Keratinocyte (primary cell): ENCODE data around the gene GFOD1. TPM values are rescaled to one million over a fixed set of nuclear protein-coding genes. Genes with fewer than 3 reads are reported as not detected.

ENCODE experiments used
- DNase-seq: peaks from one replicate; pipeline ENCODE4 v3.0.0-alpha.2; 2011; ENCODE audit warnings: low read depth, missing footprints, low spot score
- FAIRE-seq: peaks from 2 replicates; lab custom pipeline; 2011; peaks lifted over from hg19 to GRCh38; lab: Jason Lieb, UNC
- H2AFZ ChIP-seq: 2 replicates; pipeline ENCODE4 v1.6.0; 2012; ENCODE audit warnings: low read length, control low read depth, inconsistent platforms; ENCODE audit not compliant: control insufficient read depth
- H3K27ac ChIP-seq: 2 replicates; pipeline ENCODE4 v1.5.1; 2011; ENCODE audit warnings: low read length; ENCODE audit not compliant: control insufficient read depth, insufficient read depth
- H3K27me3 ChIP-seq: 3 replicates; pipeline ENCODE4 v1.6.0; 2011; ENCODE audit warnings: low read length; ENCODE audit not compliant: control insufficient read depth, insufficient read depth; ENCODE audit errors: extremely low read depth
- H3K36me3 ChIP-seq, 2 experiments: 2 replicates in 1 of 2; 3 replicates in 1 of 2; pipeline ENCODE4 v1.5.1; 2011; ENCODE audit warnings: low read length in 2 of 2, mild to moderate bottlenecking in 1 of 2; ENCODE audit not compliant: control insufficient read depth in 2 of 2, insufficient read depth in 2 of 2; ENCODE audit errors: extremely low read depth in 1 of 2
- H3K4me1 ChIP-seq: 3 replicates; pipeline ENCODE4 v1.5.1; 2011; ENCODE audit warnings: low read length; ENCODE audit not compliant: control insufficient read depth, insufficient read depth; ENCODE audit errors: extremely low read depth
- H3K4me2 ChIP-seq: 3 replicates; pipeline ENCODE4 v1.6.0; 2011; ENCODE audit warnings: low read depth, low read length; ENCODE audit not compliant: control insufficient read depth, insufficient read depth; ENCODE audit errors: extremely low read depth
- H3K4me3 ChIP-seq, 3 experiments: fragments of 200-600 bp in 1 of 3; sonication (generic) in 1 of 3; 2 replicates in 2 of 3; 3 replicates in 1 of 3; pipeline ENCODE4 v1.5.1; 2011 to 2016; ENCODE audit warnings: low read length in 3 of 3, mild to moderate bottlenecking in 3 of 3, control low read depth in 2 of 3, inconsistent platforms in 1 of 3, low read depth in 1 of 3, mixed read lengths in 1 of 3, mixed run types in 1 of 3, moderate library complexity in 1 of 3; ENCODE audit not compliant: control insufficient read depth in 2 of 3, insufficient read depth in 2 of 3; ENCODE audit errors: extremely low read depth in 1 of 3
- H3K79me2 ChIP-seq: 2 replicates; pipeline ENCODE4 v1.6.0; 2012; ENCODE audit warnings: low read length; ENCODE audit not compliant: control insufficient read depth, insufficient read depth
- H3K9ac ChIP-seq: 3 replicates; pipeline ENCODE4 v1.6.0; 2011; ENCODE audit warnings: low read length; ENCODE audit not compliant: control insufficient read depth, insufficient read depth; ENCODE audit errors: extremely low read depth
- H3K9me1 ChIP-seq: 3 replicates; pipeline ENCODE4 v1.6.0; 2011; ENCODE audit warnings: low read length; ENCODE audit not compliant: control insufficient read depth, insufficient read depth; ENCODE audit errors: extremely low read depth
- H3K9me3 ChIP-seq: 2 replicates; pipeline ENCODE4 v1.5.1; 2012; ENCODE audit warnings: low read depth, low read length; ENCODE audit not compliant: control insufficient read depth
- H4K20me1 ChIP-seq: 3 replicates; pipeline ENCODE4 v1.6.0; 2011; ENCODE audit warnings: low read length; ENCODE audit not compliant: control insufficient read depth, insufficient read depth; ENCODE audit errors: extremely low read depth
- CTCF ChIP-seq, 3 experiments: IDR thresholded peaks in 1 of 3; conservative IDR thresholded peaks in 1 of 3; optimal IDR thresholded peaks in 1 of 3; 2 replicates in 2 of 3; 3 replicates in 1 of 3; pipeline versions ENCODE3 to v1.5.1; 2011; ENCODE audit warnings: low read length in 3 of 3, mild to moderate bottlenecking in 3 of 3, moderate library complexity in 2 of 3, control low read depth in 1 of 3, inconsistent platforms in 1 of 3; ENCODE audit not compliant: insufficient read depth in 2 of 3; ENCODE audit errors: extremely low read depth in 1 of 3
- EZH2 ChIP-seq: IDR thresholded peaks from one replicate; pipeline ENCODE4 v1.6.1; 2012; ENCODE audit warnings: inconsistent platforms, mild to moderate bottlenecking, low read length, moderate library complexity
- dilution Hi-C: fragments of 300-500 bp; cut with MboI; formaldehyde crosslinking; loops from one replicate; pipeline ENCODE4 v1.7.0; 2020; ENCODE audit warnings: low sequenced_read_pairs; ENCODE audit not compliant: extremely low pct_ligation_motif_present
- polyA plus RNA-seq, 5 experiments: library from polyadenylated mRNA; depleted of rRNA in 3 of 5; stranded (reverse) in 3 of 5; stranded (forward) in 1 of 5; unstranded in 1 of 5; fragments of >200 nt; gene quantifications; 1 replicate in 1 of 5; 2 replicates in 3 of 5; 3 replicates in 1 of 5; pipeline versions ENCODE4 v1.2.1 to v1.2.3, GENCODE V29; 2011 to 2012; ENCODE audit warnings: missing spikeins in 2 of 5, low read depth in 1 of 5, low replicate concordance in 1 of 5

The GFOD1 gene
- polyA plus RNA-seq, 1 donor (not counting 4 experiments of a cell fraction or from before 2014, with no cell fraction given), result 7.2 TPM

GRCh38 chr6:13472976-13473767, 14.2 kb downstream of the GFOD1 start:
- Histone ChIP-seq H3K4me2 (no peak overlapping the region), H3K9me1 (no peaks in the 10 kb centered on the region), H3K36me3 (peaks cover 3 to 11% of the 10 kb centered on the region in 2 experiments), H2AFZ (no peak overlapping the region), H3K9me3 (no peaks in the 10 kb centered on the region), H3K4me1 (peaks cover 25% of the 10 kb centered on the region), H3K27me3 (no peaks in the 10 kb centered on the region), H3K79me2 (peaks cover 47% of the 10 kb centered on the region), H3K4me3 (no peak overlapping the region), H3K9ac (no peak overlapping the region), H3K27ac (no peak overlapping the region), H4K20me1 (no peaks in the 10 kb centered on the region)
- no peak for DNase-seq
- dilution Hi-C loops, result no loop called here
- TF ChIP-seq CTCF (optimal IDR thresholded peaks at IDR 0.05 in 1 of 3, IDR thresholded peaks at IDR 0.05 in 1 of 3, conservative IDR thresholded peaks at IDR 0.05 in 1 of 3; ENCODE audit: extremely low read depth in 1 of 3, insufficient read depth in 2 of 3, low read length in 3 of 3) (no peak), EZH2 (no peak)
- FAIRE-seq, result no peak

GRCh38 chr6:13472099-13472498, 15.3 kb downstream of the GFOD1 start:
- H4K20me1 ChIP-seq, result no peaks in the 10 kb centered on the region
- no peaks in the 10 kb centered on the region for H3K9me1 ChIP-seq
- TF ChIP-seq EZH2 (no peak), CTCF (optimal IDR thresholded peaks at IDR 0.05 in 1 of 3, IDR thresholded peaks at IDR 0.05 in 1 of 3, conservative IDR thresholded peaks at IDR 0.05 in 1 of 3; ENCODE audit: extremely low read depth in 1 of 3, insufficient read depth in 2 of 3, low read length in 3 of 3) (no peak)
- H3K36me3 ChIP-seq, result peaks cover 3 to 11% of the 10 kb centered on the region in 2 experiments
- H3K27me3 ChIP-seq, result no peaks in the 10 kb centered on the region
- dilution Hi-C loops, result no loop called here
- no peak for FAIRE-seq
- H3K4me1 ChIP-seq, result peaks cover 18% of the 10 kb centered on the region
- peaks cover 49% of the 10 kb centered on the region for H3K79me2 ChIP-seq
- H3K4me3 ChIP-seq, result no peak overlapping the region
- H3K4me2 ChIP-seq, result no peak overlapping the region
- no peak overlapping the region for H2AFZ ChIP-seq
- no peak for DNase-seq
- no peaks in the 10 kb centered on the region for H3K9me3 ChIP-seq
- H3K27ac ChIP-seq, result no peak overlapping the region
- no peak overlapping the region for H3K9ac ChIP-seq
